ENCODE results near the gene KIAA2012.

The KIAA2012 gene

GRCh38 chr2:202050652-202051051 is 22.4 kb upstream of the KIAA2012 start:
- TF ChIP-seq, protein P1, sequence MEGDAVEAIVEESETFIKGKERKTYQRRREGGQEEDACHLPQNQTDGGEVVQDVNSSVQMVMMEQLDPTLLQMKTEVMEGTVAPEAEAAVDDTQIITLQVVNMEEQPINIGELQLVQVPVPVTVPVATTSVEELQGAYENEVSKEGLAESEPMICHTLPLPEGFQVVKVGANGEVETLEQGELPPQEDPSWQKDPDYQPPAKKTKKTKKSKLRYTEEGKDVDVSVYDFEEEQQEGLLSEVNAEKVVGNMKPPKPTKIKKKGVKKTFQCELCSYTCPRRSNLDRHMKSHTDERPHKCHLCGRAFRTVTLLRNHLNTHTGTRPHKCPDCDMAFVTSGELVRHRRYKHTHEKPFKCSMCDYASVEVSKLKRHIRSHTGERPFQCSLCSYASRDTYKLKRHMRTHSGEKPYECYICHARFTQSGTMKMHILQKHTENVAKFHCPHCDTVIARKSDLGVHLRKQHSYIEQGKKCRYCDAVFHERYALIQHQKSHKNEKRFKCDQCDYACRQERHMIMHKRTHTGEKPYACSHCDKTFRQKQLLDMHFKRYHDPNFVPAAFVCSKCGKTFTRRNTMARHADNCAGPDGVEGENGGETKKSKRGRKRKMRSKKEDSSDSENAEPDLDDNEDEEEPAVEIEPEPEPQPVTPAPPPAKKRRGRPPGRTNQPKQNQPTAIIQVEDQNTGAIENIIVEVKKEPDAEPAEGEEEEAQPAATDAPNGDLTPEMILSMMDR (IDR thresholded peaks at IDR 0.05; ENCODE audit: extremely low read depth, insufficient read depth, missing control alignments) = no peak
- no peak for DNase-seq (ENCODE audit: low spot score)
- in situ Hi-C loops (cut with MboI; ENCODE audit: low pct_unique_long_range_greater_than_20kb, low sequenced_read_pairs, unreplicated experiment) = no loop called here

DNA sequence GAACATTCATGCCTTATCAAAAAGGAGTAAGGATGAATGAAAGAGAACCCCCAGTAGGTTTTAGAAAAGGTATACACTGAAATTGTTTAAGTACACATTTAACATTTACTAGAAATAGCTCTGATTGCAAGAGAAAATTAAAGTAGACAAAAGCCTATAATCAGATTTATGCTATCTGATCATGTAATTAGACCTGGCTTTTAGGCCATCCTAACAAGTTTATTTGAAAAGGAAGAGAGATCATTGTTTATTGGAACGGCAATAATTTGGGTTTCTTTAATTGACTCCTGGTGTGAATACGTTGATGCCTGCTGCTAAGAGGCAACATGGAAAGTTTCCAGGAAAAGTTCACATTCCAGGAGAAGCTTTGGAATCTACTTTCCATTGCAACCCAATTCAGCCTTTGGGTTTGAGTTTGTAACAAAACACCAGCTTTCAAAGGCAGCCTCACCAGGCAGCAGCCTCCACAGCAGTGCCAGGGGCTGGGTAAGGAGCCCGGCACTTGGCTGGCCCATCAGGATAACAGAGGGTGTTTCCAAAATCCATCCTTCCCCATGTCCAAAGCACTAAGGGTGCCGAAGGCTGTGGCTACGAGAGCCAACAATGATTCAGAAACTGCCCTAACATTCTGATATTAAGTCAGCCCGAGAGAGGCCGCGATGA is 21.4 kb upstream of the KIAA2012 start:
- TF ChIP-seq, protein P1 (IDR thresholded peaks at IDR 0.05; ENCODE audit: extremely low read depth, insufficient read depth, missing control alignments) = no peak
- no peak for DNase-seq (ENCODE audit: low spot score)
- in situ Hi-C loops (cut with MboI; ENCODE audit: low pct_unique_long_range_greater_than_20kb, low sequenced_read_pairs, unreplicated experiment) = no loop called here

DNA sequence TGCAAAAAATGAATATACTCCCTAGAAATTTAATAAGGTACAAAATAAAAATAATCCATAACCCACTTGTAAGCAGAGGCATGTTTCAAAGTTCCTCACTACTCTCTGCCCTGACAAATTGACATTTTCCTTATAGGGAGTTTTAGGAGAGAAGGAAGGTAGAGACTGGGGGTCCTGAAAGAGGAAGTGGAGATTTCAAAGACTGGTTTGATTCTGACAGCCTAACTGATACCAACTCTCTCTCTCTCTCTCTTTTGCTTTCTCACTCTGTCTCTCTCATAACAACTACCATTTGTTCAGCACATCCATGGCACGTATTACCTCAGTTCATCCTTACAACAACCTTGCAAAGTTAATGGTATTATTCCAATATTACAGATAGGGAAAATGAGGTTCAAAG is 20.8 kb upstream of the KIAA2012 start:
- no peak for DNase-seq (ENCODE audit: low spot score)
- TF ChIP-seq, protein P1 (IDR thresholded peaks at IDR 0.05; ENCODE audit: extremely low read depth, insufficient read depth, missing control alignments) = no peak
- in situ Hi-C loops (cut with MboI; ENCODE audit: low pct_unique_long_range_greater_than_20kb, low sequenced_read_pairs, unreplicated experiment) = no loop called here

DNA sequence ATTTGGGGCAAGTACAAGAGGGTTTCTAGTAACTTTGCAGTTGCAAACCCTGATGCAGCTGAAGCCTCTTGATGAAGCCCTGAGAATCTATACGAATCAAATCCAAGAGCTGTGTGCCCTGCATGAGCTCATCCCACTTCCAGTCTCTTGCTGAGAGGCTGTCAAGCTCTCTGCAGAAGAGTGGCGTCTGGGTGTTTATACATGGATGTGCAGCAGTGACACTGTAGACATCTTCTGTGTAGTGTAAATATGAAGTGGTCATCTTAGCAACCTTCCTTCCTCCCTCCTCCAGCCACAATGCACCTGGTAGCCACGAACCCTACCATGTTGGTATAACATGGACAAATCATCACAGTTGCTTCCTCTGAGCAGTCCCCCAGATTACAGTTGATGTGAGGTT is 18.4 kb upstream of the KIAA2012 start:
- no peak for DNase-seq (ENCODE audit: low spot score)
- TF ChIP-seq, protein P1 (IDR thresholded peaks at IDR 0.05; ENCODE audit: extremely low read depth, insufficient read depth, missing control alignments) = no peak
- in situ Hi-C loops (cut with MboI; ENCODE audit: low pct_unique_long_range_greater_than_20kb, low sequenced_read_pairs, unreplicated experiment) = no loop called here

- no peak for DNase-seq (ENCODE audit: low spot score)
- TF ChIP-seq, protein P1 (IDR thresholded peaks at IDR 0.05; ENCODE audit: extremely low read depth, insufficient read depth, missing control alignments) = peak; percentile 21
- in situ Hi-C loops (cut with MboI; ENCODE audit: low pct_unique_long_range_greater_than_20kb, low sequenced_read_pairs, unreplicated experiment) = no loop called here
Observed at GRCh38 chr2:202056611-202057010, 16.4 kb upstream of the KIAA2012 start.

- in situ Hi-C loops (cut with MboI; ENCODE audit: low pct_unique_long_range_greater_than_20kb, low sequenced_read_pairs, unreplicated experiment) = no loop called here
- TF ChIP-seq, protein P1 (IDR thresholded peaks at IDR 0.05; ENCODE audit: extremely low read depth, insufficient read depth, missing control alignments) = peak; percentile 7
- DNase-seq (ENCODE audit: low spot score) = no peak
Observed at GRCh38 chr2:202060218-202060617, 12.8 kb upstream of the KIAA2012 start.
